LNCAP (cell line): ENCODE data around the gene ASIC3.

Source experiments
- TF ChIP-seq, protein P1 (sequence below): fragments of 450-650 bp; IDR thresholded peaks from 2 replicates; pipeline ENCODE4 v1.5.1; 2017; ENCODE audit warnings: mild to moderate bottlenecking

ASIC3 gene

DNA sequence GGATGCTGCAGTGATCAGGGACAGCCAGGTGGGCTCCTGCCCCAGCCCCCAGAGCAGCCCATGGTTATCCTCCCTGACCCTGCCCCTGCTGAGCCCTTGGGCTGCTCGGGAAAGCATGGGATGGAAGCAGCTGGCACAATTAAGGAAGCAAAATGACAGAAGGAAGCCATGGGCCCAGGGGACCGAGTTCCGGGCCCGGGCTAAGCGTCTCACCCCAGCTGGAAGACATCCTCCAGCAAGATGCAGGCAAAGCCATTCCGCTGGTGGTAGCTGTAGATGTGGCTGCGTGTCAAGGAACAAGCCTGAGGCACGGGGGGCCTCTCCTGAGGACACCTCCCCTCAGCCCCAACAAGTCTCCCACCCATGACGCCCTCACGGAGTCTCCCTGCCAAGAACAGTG is 25.1 kb upstream of the ASIC3 start:
- TF ChIP-seq, protein P1, sequence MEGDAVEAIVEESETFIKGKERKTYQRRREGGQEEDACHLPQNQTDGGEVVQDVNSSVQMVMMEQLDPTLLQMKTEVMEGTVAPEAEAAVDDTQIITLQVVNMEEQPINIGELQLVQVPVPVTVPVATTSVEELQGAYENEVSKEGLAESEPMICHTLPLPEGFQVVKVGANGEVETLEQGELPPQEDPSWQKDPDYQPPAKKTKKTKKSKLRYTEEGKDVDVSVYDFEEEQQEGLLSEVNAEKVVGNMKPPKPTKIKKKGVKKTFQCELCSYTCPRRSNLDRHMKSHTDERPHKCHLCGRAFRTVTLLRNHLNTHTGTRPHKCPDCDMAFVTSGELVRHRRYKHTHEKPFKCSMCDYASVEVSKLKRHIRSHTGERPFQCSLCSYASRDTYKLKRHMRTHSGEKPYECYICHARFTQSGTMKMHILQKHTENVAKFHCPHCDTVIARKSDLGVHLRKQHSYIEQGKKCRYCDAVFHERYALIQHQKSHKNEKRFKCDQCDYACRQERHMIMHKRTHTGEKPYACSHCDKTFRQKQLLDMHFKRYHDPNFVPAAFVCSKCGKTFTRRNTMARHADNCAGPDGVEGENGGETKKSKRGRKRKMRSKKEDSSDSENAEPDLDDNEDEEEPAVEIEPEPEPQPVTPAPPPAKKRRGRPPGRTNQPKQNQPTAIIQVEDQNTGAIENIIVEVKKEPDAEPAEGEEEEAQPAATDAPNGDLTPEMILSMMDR: no peak

DNA sequence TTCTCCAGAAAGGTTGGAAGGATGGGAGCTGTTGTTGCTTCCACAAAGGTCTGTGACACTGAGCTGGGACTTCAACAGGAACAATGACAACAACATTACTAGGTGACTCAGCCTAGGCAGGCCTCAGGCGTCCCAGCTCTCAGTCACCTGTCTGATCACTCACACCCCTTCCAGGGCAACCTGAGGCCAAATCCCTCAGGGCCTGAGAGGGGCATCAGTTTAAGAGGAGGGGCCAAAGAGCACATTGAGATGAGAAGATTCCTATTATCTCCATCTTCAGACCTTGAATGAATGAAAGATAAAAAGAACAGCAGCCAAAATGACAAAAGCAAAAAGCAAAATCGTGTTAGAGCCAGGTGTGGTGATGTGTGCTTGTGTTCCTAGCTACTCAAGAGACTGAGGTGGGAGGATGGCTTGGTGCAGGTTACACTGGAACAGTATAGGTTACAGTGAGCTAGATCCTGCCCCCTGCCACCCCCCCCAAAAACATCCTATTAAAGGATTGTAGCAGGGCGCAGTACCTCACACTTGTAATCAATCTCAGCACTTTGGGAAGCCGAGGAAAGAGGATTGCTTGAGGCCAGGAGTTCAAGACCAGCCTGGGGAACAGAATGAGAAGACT is 23.8 kb upstream of the ASIC3 start, which contains the start of gene ATG9B:
TSS of gene ATG9B (minus strand) at position 60 of the 622 bp plus-strand sequence. CDS start 71 bp downstream, outside the sequence.
- TF ChIP-seq, protein P1: no peak

DNA sequence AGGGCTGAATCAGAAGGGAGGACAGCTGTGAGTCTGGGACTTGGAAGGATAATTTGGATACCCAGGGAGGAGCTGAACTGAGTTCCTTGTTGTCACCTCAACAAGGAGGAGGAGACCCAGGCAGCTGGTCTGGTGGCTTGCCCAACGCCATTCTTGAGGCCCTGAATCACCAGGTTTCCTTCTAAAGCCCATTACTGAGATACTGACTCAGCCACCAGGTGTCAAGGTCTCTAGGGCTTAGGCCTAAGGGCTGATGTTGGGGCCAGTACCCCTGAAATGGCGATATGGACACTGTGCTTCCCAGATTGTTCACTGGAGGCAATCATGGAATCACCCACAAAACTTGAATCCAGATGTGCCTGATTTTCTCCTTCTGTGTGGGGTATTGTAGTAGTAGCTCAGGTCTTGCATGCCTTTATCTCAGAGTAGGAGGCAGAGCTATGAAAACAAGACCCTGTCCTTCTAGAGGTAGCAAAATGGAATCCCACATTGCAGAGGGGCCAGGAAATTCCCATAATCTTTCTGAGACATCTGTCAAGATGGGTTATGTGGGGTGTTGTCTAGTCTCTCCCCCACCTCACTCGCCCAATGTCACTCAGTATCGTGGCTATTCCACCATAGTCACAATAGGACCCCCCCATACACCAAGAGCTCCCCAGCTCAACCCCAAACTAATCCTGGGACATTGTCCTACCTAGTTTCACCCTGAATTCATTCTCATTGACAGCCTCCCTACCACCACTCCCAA is 22.2 kb upstream of the ASIC3 start:
- TF ChIP-seq, protein P1: no peak

DNA sequence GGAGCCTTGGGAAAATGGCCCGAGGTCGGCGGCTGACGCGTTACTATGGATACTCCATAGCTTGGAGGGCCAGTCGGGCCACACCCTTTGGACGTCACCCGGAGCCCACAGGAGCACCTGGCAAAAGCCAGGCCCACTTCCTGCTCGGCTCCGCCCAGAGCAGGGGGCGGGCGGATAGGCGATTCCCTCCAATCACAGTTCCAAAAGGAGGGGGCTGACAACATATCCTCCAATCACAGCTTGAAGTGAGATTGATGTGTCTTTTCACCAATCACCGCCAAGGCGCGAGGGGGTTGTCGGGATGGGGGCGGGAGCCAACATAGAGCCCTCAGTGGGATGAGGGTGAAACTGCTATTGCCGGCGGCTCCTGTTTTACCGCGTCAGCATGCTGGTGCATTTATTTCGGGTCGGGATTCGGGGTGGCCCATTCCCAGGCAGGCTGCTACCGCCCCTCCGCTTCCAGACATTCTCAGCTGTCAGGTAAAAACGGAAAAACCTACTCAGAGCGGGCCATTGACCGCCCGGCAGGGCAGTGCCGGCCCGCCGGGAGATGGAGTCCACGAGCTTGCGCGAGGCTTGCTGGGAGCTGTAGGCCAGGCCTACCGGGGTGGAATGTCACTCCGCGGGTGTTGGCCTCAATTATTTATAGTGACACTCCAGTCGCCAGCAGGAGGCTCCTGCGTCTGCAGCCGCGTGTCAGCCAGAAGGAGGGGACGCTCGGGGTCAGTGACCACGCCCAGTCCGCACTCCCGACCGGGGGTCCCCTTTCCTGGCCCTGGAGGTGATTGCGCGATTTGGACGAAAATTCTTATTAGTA is 20.0 kb upstream of the ASIC3 start, which contains the start of gene ABCB8:
TSS of gene ABCB8 (plus strand) at position 320 of the 817 bp plus-strand sequence. CDS start at position 386, 66 bp downstream.
- TF ChIP-seq, protein P1: peak; percentile 56

DNA sequence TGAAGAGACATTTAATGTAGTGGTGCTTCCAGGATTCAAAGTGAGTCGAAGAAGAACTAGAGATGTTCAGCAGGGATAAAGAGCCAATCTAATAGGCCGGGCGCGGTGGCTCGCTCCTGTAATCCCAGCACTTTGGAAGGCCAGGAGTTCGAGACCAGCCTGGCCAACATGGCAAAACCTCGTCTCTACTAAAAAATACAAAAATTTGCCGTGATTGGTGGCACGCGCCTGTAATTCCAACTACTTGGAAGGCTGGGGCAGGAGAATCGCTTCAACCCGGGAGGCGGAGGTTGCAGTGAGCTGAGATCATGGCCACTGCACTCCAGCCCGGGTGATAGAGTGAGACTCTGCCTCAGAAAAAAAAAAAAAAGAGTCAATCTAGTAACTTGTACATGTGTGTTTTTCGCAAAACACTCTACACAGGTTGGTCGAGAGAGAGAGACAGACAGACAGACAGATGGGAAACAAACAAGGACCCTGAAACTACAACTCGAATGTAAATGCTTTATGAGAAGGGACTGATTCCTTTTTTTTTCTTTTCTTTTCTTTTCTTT is 19.3 kb upstream of the ASIC3 start:
- TF ChIP-seq, protein P1: no peak

DNA sequence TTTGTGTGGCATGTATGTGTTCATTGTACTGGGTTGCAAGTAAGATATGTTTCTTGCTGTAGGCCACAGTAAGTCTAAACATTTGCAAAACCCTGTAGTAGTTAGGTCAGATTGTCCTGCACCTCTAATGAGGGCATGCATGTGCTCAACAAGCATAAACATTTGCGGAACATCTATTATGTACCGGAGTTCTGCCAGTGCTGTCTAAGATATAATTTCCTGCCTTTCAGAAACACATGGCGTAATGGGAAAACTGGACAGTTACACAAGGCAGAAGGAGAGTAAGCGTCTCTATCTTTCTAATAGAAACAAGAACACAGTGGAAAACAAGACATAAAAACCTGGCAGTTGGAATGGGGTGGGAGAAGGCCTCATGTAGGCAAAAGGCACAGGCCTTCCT is 17.3 kb upstream of the ASIC3 start:
- TF ChIP-seq, protein P1: no peak
